Upper lobe of left lung (tissue), 4 donors: Measurements from ENCODE around the gene ALS2CL.
A peak's percentile ranks its signal among the peaks of the same experiment; 100 is the strongest.

ENCODE experiments used
- CTCF ChIP-seq, 6 experiments: fragments of 450-650 bp in 4 of 6; fragments of 200-600 bp in 2 of 6; sonication (generic) in 2 of 6; IDR thresholded peaks; one replicate each; pipeline ENCODE4 v1.5.1; 2016 to 2019; ENCODE audit warnings: antibody characterized with exemption in 6 of 6
- POLR2A ChIP-seq, 4 donors: fragments of 450-650 bp; IDR thresholded peaks; one replicate each; pipeline ENCODE4 v1.5.1; 2016 to 2017; ENCODE audit warnings: antibody characterized with exemption in 4 of 4, mild to moderate bottlenecking in 2 of 4

- TF ChIP-seq POLR2A (IDR thresholded peaks at IDR 0.05) (no peak), CTCF (IDR thresholded peaks at IDR 0.05) (peak in 1 of 6 experiments; percentile 12)
Observed at GRCh38 chr3:46663591-46664135, 29.8 kb downstream of the ALS2CL start.
